Neutrophil (primary cell): ENCODE results near the gene SPATA32.

Experiments used
- H3K27ac ChIP-seq: fragments of 200-600 bp; sonication (generic); 2 replicates; pipeline ENCODE4 v1.5.1; 2016; ENCODE audit warnings: mild to moderate bottlenecking, moderate library complexity
- H3K27me3 ChIP-seq: fragments of 200-600 bp; sonication (generic); 2 replicates; pipeline ENCODE4 v1.6.0; 2016; ENCODE audit warnings: mild to moderate bottlenecking
- H3K36me3 ChIP-seq: fragments of 200-600 bp; sonication (generic); 2 replicates; pipeline ENCODE4 v1.5.1; 2017
- H3K4me1 ChIP-seq, 2 experiments: fragments of 200-600 bp in 1 of 2; sonication (generic) in 1 of 2; 1 replicate in 1 of 2; 2 replicates in 1 of 2; pipeline versions ENCODE4 v1.5.1 to v1.6.1; 2013 to 2016; ENCODE audit warnings: low read depth in 1 of 2, low read length in 1 of 2, mild to moderate bottlenecking in 1 of 2, moderate library complexity in 1 of 2; ENCODE audit not compliant: control insufficient read depth in 1 of 2, insufficient read depth in 1 of 2
- H3K4me3 ChIP-seq, 2 experiments: fragments of 200-600 bp in 1 of 2; sonication (generic) in 1 of 2; 1 replicate in 1 of 2; 2 replicates in 1 of 2; pipeline ENCODE4 v1.5.1; 2013 to 2016; ENCODE audit warnings: low read depth in 1 of 2, low read length in 1 of 2, mild to moderate bottlenecking in 1 of 2, moderate library complexity in 1 of 2
- H3K9me3 ChIP-seq: fragments of 200-600 bp; sonication (generic); 2 replicates; pipeline ENCODE4 v1.5.1; 2016
- CTCF ChIP-seq: fragments of 200-600 bp; sonication (generic); IDR thresholded peaks from 2 replicates; pipeline ENCODE4 v1.5.1; 2016; ENCODE audit warnings: antibody characterized with exemption

SPATA32 gene

GRCh38 chr17:45246861-45247428, 14.9 kb downstream of the SPATA32 start:
- no peak for TF ChIP-seq CTCF
- Histone ChIP-seq H3K27ac (peak overlapping the region; percentile 87), H3K9me3 (peaks cover 13% of the 10 kb centered on the region), H3K27me3 (no peaks in the 10 kb centered on the region), H3K36me3 (peaks cover 98% of the 10 kb centered on the region), H3K4me1 (peaks cover 35 to 39% of the 10 kb centered on the region in 2 experiments), H3K4me3 (peak overlapping the region; percentile 55 to 64)

- H3K27ac ChIP-seq = peak overlapping the region; percentile 87
- H3K9me3 ChIP-seq = peaks cover 14% of the 10 kb centered on the region
- peaks cover 35 to 39% of the 10 kb centered on the region in 2 experiments for H3K4me1 ChIP-seq
- TF ChIP-seq CTCF = no peak
- no peaks in the 10 kb centered on the region for H3K27me3 ChIP-seq
- H3K4me3 ChIP-seq = peak overlapping the region in 1 of 2 experiments; percentile 64
- peaks cover 100% of the 10 kb centered on the region for H3K36me3 ChIP-seq
Measured at GRCh38 chr17:45246338-45246737, 15.6 kb downstream of the SPATA32 start.

GRCh38 chr17:45244725-45245656, 16.9 kb downstream of the SPATA32 start:
- H3K4me3 ChIP-seq = no peak overlapping the region
- H3K27me3 ChIP-seq = no peaks in the 10 kb centered on the region
- H3K36me3 ChIP-seq = peaks cover 100% of the 10 kb centered on the region
- TF ChIP-seq CTCF = no peak
- H3K9me3 ChIP-seq = peaks cover 21% of the 10 kb centered on the region
- H3K4me1 ChIP-seq = peaks cover 35 to 39% of the 10 kb centered on the region in 2 experiments
- H3K27ac ChIP-seq = peak overlapping the region; percentile 87

- Histone ChIP-seq H3K4me1 (peaks cover 30 to 37% of the 10 kb centered on the region in 2 experiments), H3K27ac (peak overlapping the region; percentile 87)
Measured at GRCh38 chr17:45243750-45244149, 18.1 kb downstream of the SPATA32 start.

GRCh38 chr17:45242029-45242414, 19.9 kb downstream of the SPATA32 start:
- H3K27ac ChIP-seq = peak overlapping the region; percentile 87
- no peak overlapping the region for H3K4me3 ChIP-seq
- H3K9me3 ChIP-seq = peaks cover 27% of the 10 kb centered on the region
- TF ChIP-seq CTCF = no peak
- no peaks in the 10 kb centered on the region for H3K27me3 ChIP-seq
- peaks cover 100% of the 10 kb centered on the region for H3K36me3 ChIP-seq
- peaks cover 21 to 29% of the 10 kb centered on the region in 2 experiments for H3K4me1 ChIP-seq

More at GRCh38 chr17:45243750-45244149, 18.1 kb downstream of the SPATA32 start:
- H3K36me3 ChIP-seq = peaks cover 100% of the 10 kb centered on the region
- TF ChIP-seq CTCF = no peak
- H3K27me3 ChIP-seq = no peaks in the 10 kb centered on the region
- peaks cover 21% of the 10 kb centered on the region for H3K9me3 ChIP-seq
- no peak overlapping the region for H3K4me3 ChIP-seq
